ENCODE measurements around the gene FBXL20. TPM values are rescaled to one million over a fixed set of nuclear protein-coding genes. Genes with fewer than 3 reads are reported as not detected.

The FBXL20 gene
- total and polyA plus RNA-seq, 10 of the 15 experiments (the other 5 are each of a cell fraction or from before 2014, with no cell fraction given): 1.2 to 8.3 (median 4.4) TPM

DNA sequence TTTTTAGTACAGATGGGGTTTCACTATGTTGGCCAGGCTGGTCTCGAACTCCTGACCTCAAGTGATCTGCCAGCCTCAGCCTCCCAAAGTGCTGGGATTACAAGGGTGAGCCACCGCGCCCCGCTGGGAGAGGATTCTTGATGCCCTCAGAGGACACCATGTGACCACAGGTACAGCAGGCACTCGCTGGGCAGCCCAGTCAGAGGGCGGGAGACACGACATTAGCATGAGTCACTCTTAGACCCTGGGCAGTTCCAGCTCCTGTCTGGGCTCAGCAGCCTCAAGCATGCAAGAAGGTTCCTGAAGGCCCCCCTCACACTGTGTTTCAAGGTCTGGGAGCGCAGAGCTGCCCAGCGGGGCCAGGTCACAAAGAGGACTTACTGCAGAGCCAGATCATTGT is 187.6 kb downstream of the FBXL20 start (continued):
- TF ChIP-seq, protein P1, sequence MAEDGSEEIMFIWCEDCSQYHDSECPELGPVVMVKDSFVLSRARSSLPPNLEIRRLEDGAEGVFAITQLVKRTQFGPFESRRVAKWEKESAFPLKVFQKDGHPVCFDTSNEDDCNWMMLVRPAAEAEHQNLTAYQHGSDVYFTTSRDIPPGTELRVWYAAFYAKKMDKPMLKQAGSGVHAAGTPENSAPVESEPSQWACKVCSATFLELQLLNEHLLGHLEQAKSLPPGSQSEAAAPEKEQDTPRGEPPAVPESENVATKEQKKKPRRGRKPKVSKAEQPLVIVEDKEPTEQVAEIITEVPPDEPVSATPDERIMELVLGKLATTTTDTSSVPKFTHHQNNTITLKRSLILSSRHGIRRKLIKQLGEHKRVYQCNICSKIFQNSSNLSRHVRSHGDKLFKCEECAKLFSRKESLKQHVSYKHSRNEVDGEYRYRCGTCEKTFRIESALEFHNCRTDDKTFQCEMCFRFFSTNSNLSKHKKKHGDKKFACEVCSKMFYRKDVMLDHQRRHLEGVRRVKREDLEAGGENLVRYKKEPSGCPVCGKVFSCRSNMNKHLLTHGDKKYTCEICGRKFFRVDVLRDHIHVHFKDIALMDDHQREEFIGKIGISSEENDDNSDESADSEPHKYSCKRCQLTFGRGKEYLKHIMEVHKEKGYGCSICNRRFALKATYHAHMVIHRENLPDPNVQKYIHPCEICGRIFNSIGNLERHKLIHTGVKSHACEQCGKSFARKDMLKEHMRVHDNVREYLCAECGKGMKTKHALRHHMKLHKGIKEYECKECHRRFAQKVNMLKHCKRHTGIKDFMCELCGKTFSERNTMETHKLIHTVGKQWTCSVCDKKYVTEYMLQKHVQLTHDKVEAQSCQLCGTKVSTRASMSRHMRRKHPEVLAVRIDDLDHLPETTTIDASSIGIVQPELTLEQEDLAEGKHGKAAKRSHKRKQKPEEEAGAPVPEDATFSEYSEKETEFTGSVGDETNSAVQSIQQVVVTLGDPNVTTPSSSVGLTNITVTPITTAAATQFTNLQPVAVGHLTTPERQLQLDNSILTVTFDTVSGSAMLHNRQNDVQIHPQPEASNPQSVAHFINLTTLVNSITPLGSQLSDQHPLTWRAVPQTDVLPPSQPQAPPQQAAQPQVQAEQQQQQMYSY (CRISPR knock-in tag; IDR thresholded peaks at IDR 0.05): no peak

DNA sequence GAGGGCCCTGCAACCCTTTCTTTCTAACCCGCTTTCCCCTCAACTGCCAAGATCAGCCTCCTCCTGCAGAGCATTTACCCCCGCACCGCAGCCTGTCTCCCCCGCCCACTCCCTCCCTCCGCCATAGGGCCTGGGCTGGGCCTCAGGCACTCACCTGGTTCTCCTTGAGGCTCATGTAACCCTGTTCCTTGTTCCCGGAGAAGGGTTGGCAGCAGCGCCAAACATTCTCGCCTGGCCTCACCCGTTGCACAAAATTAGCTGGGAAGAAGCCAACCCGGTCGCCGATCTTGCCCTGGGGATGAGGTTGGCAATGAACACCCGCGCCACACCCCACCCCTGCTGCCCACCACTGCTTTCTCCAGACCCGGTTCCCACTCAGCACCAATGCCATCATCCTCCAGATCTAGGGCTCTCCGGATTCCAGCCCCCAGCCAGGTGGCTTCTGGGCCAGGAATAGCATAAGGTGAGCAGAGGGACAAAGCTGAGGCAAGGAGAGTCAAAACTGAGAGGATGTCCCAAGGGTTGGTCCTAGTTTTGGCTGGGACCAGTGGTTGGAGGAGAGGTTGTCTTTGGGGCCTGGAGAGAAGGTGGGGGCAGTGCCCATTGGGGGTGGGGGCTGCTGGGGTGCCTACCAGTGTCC is 188.5 kb downstream of the FBXL20 start:
- in situ Hi-C loops (cut with MboI): no loop called here
- ChIA-PET SMC1A (ENCODE audit: uncharacterized antibody, unreplicated experiment) (no interaction called here), POLR2A (no interaction called here), CTCF (interaction anchor here (0.6 to 1.0 kb wide), 3 partner anchors 19 to 442 kb away, joined by 3 to 5 read pairs (median 3); no protein-coding TSS in a partner anchor), RAD21 (ENCODE audit: unreplicated experiment) (no interaction called here)
- no peaks in the 10 kb centered on the region for H3K79me2 ChIP-seq (ENCODE audit: control insufficient read depth, insufficient read depth, low read length)
- H3K27me3 ChIP-seq (replicated peaks in 1 of 2; ENCODE audit: control insufficient read depth in 2 of 2, insufficient read depth in 2 of 2, low read length in 1 of 2): peaks cover 2 to 3% of the 10 kb centered on the region in 2 experiments; a peak in 1 of 4 replicates
- H3K9me3 ChIP-seq (replicated peaks; ENCODE audit: control insufficient read depth, insufficient read depth, low read length): no peaks in the 10 kb centered on the region
- H3K4me2 ChIP-seq (ENCODE audit: control insufficient read depth, insufficient read depth): no peak overlapping the region
- H3K27ac ChIP-seq (ENCODE audit: control insufficient read depth, insufficient read depth): no peak overlapping the region
- no peaks in the 10 kb centered on the region for H4K20me1 ChIP-seq (ENCODE audit: control insufficient read depth, insufficient read depth)
- BruUV-seq (replicated peaks): no TSS peak
- 49% methylated on average over 16 of the region's 16 CpGs for WGBS (ENCODE audit: insufficient coverage, insufficient replicate concordance, low lambda C conversion rate, missing lambda C conversion rate)
- intact Hi-C loops (cut with micrococcal nuclease; ENCODE audit: unreplicated experiment): no loop called here
- ATAC-seq (no peak), FAIRE-seq (no peak), DNase-seq (ENCODE audit: low read depth, low spot score) (no peak)
- H3K4me1 ChIP-seq (ENCODE audit: control insufficient read depth, insufficient read depth, low read length): peaks cover 20% of the 10 kb centered on the region
- no peak overlapping the region for H2AFZ ChIP-seq (ENCODE audit: control insufficient read depth, low read depth, low read length)
- no peak overlapping the region for H3K9ac ChIP-seq (ENCODE audit: control insufficient read depth, insufficient read depth, low read length)
- H3K4me3 ChIP-seq: no peak overlapping the region
- no peaks in the 10 kb centered on the region for H3K36me3 ChIP-seq (ENCODE audit: control insufficient read depth in 2 of 2, insufficient read depth in 2 of 2, low read length in 1 of 2)
- TF ChIP-seq POLR2AphosphoS2 (IDR thresholded peaks at IDR 0.05; ENCODE audit: low read depth, low read length): no peak
- TF ChIP-seq, protein P2, sequence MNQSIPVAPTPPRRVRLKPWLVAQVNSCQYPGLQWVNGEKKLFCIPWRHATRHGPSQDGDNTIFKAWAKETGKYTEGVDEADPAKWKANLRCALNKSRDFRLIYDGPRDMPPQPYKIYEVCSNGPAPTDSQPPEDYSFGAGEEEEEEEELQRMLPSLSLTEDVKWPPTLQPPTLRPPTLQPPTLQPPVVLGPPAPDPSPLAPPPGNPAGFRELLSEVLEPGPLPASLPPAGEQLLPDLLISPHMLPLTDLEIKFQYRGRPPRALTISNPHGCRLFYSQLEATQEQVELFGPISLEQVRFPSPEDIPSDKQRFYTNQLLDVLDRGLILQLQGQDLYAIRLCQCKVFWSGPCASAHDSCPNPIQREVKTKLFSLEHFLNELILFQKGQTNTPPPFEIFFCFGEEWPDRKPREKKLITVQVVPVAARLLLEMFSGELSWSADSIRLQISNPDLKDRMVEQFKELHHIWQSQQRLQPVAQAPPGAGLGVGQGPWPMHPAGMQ (IDR thresholded peaks at IDR 0.05; ENCODE audit: borderline replicate concordance): no peak
- TF ChIP-seq, protein P3, sequence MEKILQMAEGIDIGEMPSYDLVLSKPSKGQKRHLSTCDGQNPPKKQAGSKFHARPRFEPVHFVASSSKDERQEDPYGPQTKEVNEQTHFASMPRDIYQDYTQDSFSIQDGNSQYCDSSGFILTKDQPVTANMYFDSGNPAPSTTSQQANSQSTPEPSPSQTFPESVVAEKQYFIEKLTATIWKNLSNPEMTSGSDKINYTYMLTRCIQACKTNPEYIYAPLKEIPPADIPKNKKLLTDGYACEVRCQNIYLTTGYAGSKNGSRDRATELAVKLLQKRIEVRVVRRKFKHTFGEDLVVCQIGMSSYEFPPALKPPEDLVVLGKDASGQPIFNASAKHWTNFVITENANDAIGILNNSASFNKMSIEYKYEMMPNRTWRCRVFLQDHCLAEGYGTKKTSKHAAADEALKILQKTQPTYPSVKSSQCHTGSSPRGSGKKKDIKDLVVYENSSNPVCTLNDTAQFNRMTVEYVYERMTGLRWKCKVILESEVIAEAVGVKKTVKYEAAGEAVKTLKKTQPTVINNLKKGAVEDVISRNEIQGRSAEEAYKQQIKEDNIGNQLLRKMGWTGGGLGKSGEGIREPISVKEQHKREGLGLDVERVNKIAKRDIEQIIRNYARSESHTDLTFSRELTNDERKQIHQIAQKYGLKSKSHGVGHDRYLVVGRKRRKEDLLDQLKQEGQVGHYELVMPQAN (conservative IDR thresholded peaks at IDR 0.05): no peak
- no peak for TF ChIP-seq NRF1 (conservative IDR thresholded peaks at IDR 0.05; ENCODE audit: low read depth, low read length)
- TF ChIP-seq BMI1 (IDR thresholded peaks at IDR 0.05; ENCODE audit: borderline replicate concordance): no peak
- no peak for TF ChIP-seq ESRRA (IDR thresholded peaks at IDR 0.05; ENCODE audit: low read length)
- TF ChIP-seq, protein P4, sequence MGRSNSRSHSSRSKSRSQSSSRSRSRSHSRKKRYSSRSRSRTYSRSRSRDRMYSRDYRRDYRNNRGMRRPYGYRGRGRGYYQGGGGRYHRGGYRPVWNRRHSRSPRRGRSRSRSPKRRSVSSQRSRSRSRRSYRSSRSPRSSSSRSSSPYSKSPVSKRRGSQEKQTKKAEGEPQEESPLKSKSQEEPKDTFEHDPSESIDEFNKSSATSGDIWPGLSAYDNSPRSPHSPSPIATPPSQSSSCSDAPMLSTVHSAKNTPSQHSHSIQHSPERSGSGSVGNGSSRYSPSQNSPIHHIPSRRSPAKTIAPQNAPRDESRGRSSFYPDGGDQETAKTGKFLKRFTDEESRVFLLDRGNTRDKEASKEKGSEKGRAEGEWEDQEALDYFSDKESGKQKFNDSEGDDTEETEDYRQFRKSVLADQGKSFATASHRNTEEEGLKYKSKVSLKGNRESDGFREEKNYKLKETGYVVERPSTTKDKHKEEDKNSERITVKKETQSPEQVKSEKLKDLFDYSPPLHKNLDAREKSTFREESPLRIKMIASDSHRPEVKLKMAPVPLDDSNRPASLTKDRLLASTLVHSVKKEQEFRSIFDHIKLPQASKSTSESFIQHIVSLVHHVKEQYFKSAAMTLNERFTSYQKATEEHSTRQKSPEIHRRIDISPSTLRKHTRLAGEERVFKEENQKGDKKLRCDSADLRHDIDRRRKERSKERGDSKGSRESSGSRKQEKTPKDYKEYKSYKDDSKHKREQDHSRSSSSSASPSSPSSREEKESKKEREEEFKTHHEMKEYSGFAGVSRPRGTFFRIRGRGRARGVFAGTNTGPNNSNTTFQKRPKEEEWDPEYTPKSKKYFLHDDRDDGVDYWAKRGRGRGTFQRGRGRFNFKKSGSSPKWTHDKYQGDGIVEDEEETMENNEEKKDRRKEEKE (IDR thresholded peaks at IDR 0.05): no peak

Measured in GM12878 (cell line).